Peyer's patch (tissue), 4 donors: ENCODE measurements around the gene TRPM3.

Source experiments
- POLR2A ChIP-seq, 2 donors: fragments of 450-650 bp; IDR thresholded peaks; one replicate each; pipeline ENCODE4 v1.5.1; 2017; ENCODE audit warnings: antibody characterized with exemption in 2 of 2, mild to moderate bottlenecking in 2 of 2, moderate library complexity in 2 of 2
- TF ChIP-seq, protein P1 (sequence below), 6 experiments: fragments of 450-650 bp in 4 of 6; fragments of 200-600 bp in 2 of 6; sonication (generic) in 1 of 6; IDR thresholded peaks; one replicate each; pipeline ENCODE4 v1.5.1; 2017 to 2019; ENCODE audit warnings: antibody characterized with exemption in 6 of 6, mild to moderate bottlenecking in 3 of 6, moderate library complexity in 1 of 6

DNA sequence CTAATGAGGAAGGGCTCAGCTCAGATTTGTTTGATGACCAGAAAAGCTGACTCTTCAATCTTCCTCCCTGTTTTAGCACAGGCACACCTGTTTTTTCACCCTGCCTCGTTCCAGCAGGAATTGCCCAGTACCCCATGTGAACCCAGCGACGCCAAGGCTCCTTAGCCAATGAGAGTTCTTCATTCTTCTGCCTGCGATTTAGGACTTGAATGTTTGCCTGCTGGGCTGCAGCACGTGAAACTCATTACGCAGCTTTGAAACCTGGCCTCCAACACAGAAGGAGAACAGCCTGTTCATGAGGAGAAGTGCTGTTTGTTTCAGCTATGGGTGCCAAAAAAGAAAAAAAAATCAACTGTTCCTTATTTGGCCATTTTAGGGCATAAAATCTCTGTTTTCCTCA, 315.5 kb downstream of the TRPM3 start:
- TF ChIP-seq, protein P1, sequence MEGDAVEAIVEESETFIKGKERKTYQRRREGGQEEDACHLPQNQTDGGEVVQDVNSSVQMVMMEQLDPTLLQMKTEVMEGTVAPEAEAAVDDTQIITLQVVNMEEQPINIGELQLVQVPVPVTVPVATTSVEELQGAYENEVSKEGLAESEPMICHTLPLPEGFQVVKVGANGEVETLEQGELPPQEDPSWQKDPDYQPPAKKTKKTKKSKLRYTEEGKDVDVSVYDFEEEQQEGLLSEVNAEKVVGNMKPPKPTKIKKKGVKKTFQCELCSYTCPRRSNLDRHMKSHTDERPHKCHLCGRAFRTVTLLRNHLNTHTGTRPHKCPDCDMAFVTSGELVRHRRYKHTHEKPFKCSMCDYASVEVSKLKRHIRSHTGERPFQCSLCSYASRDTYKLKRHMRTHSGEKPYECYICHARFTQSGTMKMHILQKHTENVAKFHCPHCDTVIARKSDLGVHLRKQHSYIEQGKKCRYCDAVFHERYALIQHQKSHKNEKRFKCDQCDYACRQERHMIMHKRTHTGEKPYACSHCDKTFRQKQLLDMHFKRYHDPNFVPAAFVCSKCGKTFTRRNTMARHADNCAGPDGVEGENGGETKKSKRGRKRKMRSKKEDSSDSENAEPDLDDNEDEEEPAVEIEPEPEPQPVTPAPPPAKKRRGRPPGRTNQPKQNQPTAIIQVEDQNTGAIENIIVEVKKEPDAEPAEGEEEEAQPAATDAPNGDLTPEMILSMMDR (IDR thresholded peaks at IDR 0.05) = no peak
- TF ChIP-seq POLR2A (IDR thresholded peaks at IDR 0.05) = no peak
